Activated CD4-positive, CD25-positive, alpha-beta regulatory T cell treated with anti-CD3 and anti-CD28 coated beads, Interleukin-2, amount 50 U/mL, for 16 hours (primary cell): Measurements from ENCODE around the gene ZFC3H1.
"Not testable (repeated sequence)": the region's sequence is repeated elsewhere in the genome, so short reads cannot be mapped to it uniquely, and the experiment has no call there.

Source experiments
- DNase-seq: peaks from one replicate; pipeline ENCODE4 v3.0.0-alpha.2; 2020; ENCODE audit warnings: low read depth, low spot score

ZFC3H1 gene

GRCh38 chr12:71581206-71581605 is 82.4 kb downstream of the ZFC3H1 start:
- DNase-seq, result no peak

DNA sequence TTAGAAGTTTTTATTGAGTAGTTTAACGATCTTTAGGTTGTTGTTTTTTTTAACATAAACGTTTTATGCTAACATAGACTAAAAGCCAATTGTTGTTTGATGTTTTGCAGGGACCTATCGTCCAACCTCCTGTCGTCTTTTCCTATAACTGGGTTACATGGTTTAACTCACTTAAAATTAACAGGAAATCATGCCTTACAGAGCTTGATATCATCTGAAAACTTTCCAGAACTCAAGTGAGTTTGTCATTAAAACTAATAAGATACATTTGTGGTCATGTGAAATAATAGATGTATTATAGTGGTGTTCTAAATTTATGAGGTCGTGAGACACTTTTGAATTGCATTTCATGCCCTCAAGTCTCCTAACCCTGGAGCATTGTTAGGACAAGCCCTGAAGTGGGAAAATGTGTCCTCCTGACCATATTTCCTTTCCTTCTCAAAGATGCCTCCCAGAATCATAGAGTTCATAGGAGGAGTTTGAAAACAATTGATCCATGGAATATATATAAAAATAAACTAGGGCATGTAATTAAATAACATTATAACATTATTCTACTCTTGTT is 84.9 kb downstream of the ZFC3H1 start:
- no peak for DNase-seq

GRCh38 chr12:71576496-71576895 is 87.2 kb downstream of the ZFC3H1 start:
- no peak for DNase-seq

GRCh38 chr12:71569885-71570284 is 93.8 kb downstream of the ZFC3H1 start:
- DNase-seq, result not testable (repeated sequence)

DNA sequence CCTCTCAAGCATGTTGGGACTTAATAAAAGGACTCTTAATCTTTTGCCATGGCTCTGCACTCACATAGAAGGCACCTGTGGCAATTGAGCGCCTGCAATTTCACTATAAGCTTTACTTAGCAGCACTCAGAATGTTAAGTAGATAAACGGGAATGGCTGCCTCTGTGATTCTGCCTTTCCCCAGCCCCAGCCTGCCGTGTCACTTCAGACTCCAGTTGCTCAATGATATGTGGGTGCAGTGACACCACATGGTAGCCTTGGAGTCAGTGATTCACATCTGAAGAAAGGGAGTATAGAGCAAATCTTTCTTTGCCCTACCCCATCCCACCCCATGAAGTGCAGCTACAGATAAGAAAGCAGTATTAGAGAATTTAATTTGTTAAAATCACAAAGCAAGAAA is 96.1 kb downstream of the ZFC3H1 start:
- DNase-seq, result no peak

DNA sequence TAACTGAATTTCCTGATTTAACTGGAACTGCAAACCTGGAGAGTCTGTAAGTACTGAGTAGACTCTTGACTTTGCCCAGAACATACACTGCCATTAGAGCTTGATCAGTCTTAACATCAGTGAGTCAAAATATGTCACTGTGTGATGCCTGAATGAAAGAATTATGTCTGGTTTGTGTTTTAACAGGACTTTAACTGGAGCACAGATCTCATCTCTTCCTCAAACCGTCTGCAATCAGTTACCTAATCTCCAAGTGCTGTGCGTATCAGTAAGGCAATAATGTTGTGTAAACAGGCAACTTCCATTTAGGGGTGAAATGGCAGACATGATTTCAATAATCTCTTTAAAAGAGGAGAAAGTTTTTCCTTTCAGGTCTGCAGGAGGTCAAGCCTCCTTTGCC is 97.0 kb downstream of the ZFC3H1 start:
- no peak for DNase-seq

DNA sequence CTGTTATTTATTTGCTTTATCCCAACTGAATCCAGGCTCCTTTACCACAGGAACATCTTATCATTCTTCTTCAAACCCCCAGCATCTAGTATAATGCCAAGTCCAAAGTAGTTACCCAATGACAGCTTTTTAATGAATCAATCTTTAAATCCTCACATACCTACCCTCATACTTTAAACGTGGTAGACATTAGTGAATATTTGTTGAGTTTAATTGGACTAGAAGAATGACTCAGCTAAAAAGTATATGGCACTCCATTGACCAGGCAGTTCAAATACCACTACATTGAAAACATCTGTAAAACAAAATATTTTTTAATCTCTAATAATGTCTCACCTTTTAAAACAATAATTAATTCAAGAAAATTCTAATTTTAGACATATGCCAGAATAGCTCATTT is 98.1 kb downstream of the ZFC3H1 start:
- DNase-seq, result no peak

DNA sequence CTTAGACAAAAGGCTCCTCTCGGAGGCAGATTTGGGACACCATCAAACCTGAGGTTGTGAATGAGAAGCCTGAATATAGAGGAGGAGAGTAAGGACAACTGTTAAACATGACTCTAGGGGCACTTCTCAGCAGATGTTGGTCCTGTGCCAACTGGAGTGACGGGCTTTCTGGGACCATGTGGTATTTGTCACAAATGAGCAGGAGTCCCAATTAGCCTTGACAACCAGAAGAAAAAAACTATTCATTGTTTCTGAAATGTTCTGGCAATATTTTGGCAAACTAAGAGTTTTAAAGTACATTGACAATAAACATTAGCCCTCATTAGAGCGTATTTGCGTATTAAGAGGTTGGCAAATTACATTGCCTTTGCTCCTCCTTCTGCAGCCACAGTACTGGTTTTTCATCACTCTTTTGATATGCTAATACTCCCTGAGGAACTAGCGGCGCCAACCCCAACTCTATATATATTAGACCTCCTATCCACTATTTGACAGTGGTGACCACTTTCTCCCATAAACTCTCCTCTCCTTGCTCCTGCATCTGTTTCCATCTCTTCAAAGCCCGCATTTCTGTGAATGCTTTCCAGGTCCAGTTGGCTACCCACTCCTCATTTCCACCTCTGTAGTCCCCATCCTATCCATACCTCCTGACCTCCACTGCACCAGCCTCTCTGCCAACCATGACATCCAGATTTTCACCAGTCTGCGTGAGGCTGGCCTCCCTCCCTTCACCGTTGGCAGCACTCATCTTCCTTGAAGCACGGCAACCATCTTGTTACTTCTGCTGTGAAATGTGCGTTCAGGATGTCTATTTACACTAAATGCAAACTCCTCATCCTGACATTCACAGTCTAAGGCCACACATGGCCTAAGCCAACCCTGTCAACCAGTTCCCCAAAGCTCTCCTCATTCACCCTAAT is 100.7 kb downstream of the ZFC3H1 start:
- DNase-seq, result no peak
